Right atrium auricular region (tissue), 2 donors: ENCODE data around the gene NEGR1. TPM values are rescaled to one million over a fixed set of nuclear protein-coding genes. Genes with fewer than 3 reads are reported as not detected.

Experiments used
- DNase-seq: peaks from one replicate; pipeline ENCODE4 v3.0.0-alpha.2; 2019; ENCODE audit warnings: low spot score
- H3K27ac ChIP-seq, 2 donors: fragments of 200-600 bp; sonication (generic); 1 replicate in 1 of 2; 2 replicates in 1 of 2; pipeline ENCODE4 v1.5.1; 2016 to 2019
- H3K27me3 ChIP-seq, 2 donors: fragments of 200-600 bp; sonication (generic); one replicate each; pipeline versions ENCODE4 v1.5.1 to v1.6.0; 2017 to 2019
- H3K36me3 ChIP-seq: fragments of 200-600 bp; sonication (generic); one replicate; pipeline ENCODE4 v1.5.1; 2016
- H3K4me1 ChIP-seq, 2 donors: fragments of 200-600 bp; sonication (generic); one replicate each; pipeline versions ENCODE4 v1.5.1 to v1.6.0; 2017 to 2019
- H3K4me3 ChIP-seq, 2 donors: fragments of 200-600 bp; sonication (generic); 1 replicate in 1 of 2; 2 replicates in 1 of 2; pipeline ENCODE4 v1.5.1; 2017 to 2019; ENCODE audit warnings: mild to moderate bottlenecking in 1 of 2, moderate library complexity in 1 of 2
- H3K9me3 ChIP-seq, 2 donors: fragments of 200-600 bp; sonication (generic); one replicate each; pipeline ENCODE4 v1.5.1; 2019
- total RNA-seq, 2 donors: library from RNA; depleted of rRNA; stranded (reverse); fragments of >200 nt; gene quantifications; one replicate each; pipeline ENCODE4 v1.1.0, GENCODE V29; 2016
- TF ChIP-seq, protein P1 (sequence below), 2 donors: fragments of 200-600 bp; sonication (generic); IDR thresholded peaks; one replicate each; pipeline ENCODE4 v1.5.1; 2019; ENCODE audit warnings: antibody characterized with exemption in 2 of 2

Gene NEGR1
- total RNA-seq, 2 donors from 2014 or later, result 9.3 to 9.9 TPM

DNA sequence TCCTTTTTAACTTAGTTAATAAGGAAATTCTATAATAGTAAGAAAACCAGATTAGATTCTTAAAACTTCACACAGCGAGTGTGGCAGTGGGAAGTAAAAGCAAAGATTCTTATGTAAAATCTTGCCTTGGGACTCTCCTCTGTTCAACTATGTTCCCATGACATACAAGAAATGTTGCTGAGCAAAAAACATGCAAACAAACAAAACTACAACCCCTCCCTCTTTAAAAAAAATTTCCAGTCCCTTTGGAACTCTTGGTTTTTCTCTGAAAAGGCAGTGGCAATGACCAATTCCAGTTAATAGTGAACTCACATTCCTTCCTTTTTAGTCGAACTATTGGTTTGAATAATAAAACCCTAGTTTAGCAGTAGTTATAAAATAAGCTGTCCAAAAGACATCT, 748.4 kb downstream of the NEGR1 start:
- TF ChIP-seq, protein P1, sequence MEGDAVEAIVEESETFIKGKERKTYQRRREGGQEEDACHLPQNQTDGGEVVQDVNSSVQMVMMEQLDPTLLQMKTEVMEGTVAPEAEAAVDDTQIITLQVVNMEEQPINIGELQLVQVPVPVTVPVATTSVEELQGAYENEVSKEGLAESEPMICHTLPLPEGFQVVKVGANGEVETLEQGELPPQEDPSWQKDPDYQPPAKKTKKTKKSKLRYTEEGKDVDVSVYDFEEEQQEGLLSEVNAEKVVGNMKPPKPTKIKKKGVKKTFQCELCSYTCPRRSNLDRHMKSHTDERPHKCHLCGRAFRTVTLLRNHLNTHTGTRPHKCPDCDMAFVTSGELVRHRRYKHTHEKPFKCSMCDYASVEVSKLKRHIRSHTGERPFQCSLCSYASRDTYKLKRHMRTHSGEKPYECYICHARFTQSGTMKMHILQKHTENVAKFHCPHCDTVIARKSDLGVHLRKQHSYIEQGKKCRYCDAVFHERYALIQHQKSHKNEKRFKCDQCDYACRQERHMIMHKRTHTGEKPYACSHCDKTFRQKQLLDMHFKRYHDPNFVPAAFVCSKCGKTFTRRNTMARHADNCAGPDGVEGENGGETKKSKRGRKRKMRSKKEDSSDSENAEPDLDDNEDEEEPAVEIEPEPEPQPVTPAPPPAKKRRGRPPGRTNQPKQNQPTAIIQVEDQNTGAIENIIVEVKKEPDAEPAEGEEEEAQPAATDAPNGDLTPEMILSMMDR (IDR thresholded peaks at IDR 0.05), result no peak
- DNase-seq, result no peak
- H3K27ac ChIP-seq, result no peak overlapping the region
- H3K4me3 ChIP-seq, result no peak overlapping the region
- no peaks in the 10 kb centered on the region for H3K4me1 ChIP-seq
- H3K36me3 ChIP-seq, result no peaks in the 10 kb centered on the region
- no peaks in the 10 kb centered on the region for H3K27me3 ChIP-seq
- H3K9me3 ChIP-seq, result no peaks in the 10 kb centered on the region

DNA sequence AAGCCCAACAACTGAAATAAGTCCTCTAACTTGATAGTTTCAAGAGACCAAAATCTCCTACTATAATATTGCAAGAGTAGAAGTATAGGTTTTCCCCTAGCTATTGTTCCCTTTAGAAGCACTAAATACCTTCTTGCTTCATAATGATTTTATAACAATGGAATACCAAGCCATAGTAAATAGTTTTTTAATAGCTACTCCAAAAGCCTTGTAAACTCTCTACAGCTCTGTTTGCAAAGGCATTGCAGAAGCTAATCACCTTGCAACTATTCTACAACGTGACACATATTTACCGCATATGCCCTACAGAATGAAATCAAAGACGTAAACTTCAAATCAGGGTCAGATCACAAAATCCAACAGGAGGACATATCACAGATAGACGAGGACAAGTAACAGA, 750.0 kb downstream of the NEGR1 start:
- Histone ChIP-seq H3K4me3 (no peak overlapping the region), H3K9me3 (no peaks in the 10 kb centered on the region), H3K27ac (no peak overlapping the region), H3K36me3 (no peaks in the 10 kb centered on the region), H3K4me1 (no peaks in the 10 kb centered on the region), H3K27me3 (peaks cover 0 to 3% of the 10 kb centered on the region in 2 donors)
- TF ChIP-seq, protein P1 (IDR thresholded peaks at IDR 0.05), result no peak
- DNase-seq, result no peak

DNA sequence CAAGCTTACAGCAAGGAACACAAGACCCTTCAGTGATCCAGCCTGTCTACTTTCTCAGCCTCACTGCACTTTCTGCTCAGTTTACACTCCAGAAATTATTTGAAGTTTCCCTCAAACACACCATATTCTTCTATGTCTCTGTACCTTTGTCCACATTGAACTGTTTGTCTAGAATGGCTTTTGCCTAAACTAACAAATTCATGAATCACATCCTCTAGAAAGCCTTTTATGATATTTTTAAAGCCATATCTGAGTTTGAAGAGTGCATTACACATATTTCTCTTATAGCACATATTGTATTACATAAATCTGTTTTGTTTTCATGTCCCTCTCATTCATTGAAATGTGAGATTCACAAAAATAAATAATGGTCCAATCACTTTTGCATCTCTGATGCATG, 755.5 kb downstream of the NEGR1 start:
- H3K27ac ChIP-seq, result no peak overlapping the region
- H3K36me3 ChIP-seq, result no peaks in the 10 kb centered on the region
- no peak for DNase-seq
- TF ChIP-seq, protein P1 (IDR thresholded peaks at IDR 0.05), result no peak
- H3K4me3 ChIP-seq, result no peak overlapping the region
- no peaks in the 10 kb centered on the region for H3K9me3 ChIP-seq
- H3K27me3 ChIP-seq, result peaks cover 0 to 3% of the 10 kb centered on the region in 2 donors
- H3K4me1 ChIP-seq, result no peaks in the 10 kb centered on the region

DNA sequence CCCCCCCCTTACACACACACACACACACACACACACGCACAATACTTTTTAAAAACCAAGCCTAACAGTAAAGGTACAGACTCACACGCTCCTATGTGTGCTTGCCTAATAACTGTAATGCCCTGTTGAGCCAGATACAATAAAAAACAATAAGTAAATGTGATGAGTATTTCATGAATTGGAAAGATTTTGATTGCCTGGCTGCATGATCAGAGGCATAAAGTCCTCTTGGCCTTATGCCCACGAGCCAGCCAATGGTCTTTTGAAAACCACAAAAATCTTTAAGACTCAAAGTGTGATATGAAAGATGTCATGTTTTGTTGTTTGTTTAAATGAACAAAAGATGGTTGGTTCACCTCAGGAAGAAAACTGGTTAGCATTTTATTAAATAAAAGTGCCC, 759.6 kb downstream of the NEGR1 start:
- H3K27me3 ChIP-seq, result no peaks in the 10 kb centered on the region
- H3K9me3 ChIP-seq, result no peaks in the 10 kb centered on the region
- H3K27ac ChIP-seq, result no peak overlapping the region
- no peaks in the 10 kb centered on the region for H3K4me1 ChIP-seq
- DNase-seq, result no peak
- no peaks in the 10 kb centered on the region for H3K36me3 ChIP-seq
- no peak overlapping the region for H3K4me3 ChIP-seq
- TF ChIP-seq, protein P1 (IDR thresholded peaks at IDR 0.05), result no peak

DNA sequence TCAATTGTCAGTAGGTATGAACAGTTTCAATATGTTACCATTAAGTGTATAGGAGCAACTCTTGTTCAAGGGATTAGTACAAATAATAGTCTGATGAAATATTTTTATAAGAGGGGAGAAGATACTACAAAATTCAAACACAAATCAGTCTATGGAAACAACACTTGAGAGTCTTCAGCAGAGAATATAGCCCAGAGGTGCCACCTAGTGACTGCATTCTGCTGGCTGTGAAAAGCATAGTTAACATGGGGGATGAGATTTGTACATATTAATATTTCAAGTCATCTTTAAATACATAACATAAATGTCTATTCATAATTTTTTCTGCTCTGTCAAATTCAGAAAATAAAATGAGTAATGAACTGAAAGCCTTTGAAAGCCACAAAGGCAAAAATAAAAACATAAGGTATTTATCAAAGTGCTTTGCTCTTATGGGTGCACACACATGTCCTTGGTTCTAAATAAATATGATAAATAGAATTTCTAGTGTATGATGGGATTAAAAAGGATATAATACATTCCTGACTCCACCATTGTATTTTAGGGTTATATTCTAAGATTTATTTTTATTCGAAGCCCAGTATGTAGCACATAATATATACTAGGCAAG, 760.6 kb downstream of the NEGR1 start:
- no peak overlapping the region for H3K4me3 ChIP-seq
- TF ChIP-seq, protein P1 (IDR thresholded peaks at IDR 0.05), result peak; percentile 38 to 65
- no peak for DNase-seq
- no peaks in the 10 kb centered on the region for H3K36me3 ChIP-seq
- no peaks in the 10 kb centered on the region for H3K9me3 ChIP-seq
- H3K4me1 ChIP-seq, result no peaks in the 10 kb centered on the region
- no peak overlapping the region for H3K27ac ChIP-seq
- H3K27me3 ChIP-seq, result no peaks in the 10 kb centered on the region

DNA sequence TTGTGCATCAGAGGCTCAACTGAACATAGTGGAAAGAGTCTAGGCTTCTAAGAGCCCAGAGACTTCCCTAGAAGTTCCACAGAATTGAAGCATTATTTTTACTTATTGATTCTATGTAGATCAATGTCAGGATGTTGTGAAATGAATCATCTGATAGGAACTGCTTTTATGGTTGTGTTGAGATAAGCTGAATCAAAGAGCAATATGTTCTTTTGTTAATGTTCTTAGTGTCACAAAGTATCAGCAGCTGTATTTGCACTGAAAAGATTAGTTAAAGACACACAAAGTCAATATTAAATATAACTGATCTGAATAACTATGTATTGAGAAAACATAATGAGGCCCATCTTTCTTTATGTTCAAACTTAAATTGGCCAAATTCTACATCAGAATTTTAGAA, 770.8 kb downstream of the NEGR1 start:
- Histone ChIP-seq H3K4me3 (no peak overlapping the region), H3K27ac (no peak overlapping the region), H3K4me1 (no peaks in the 10 kb centered on the region), H3K9me3 (no peaks in the 10 kb centered on the region), H3K27me3 (no peaks in the 10 kb centered on the region), H3K36me3 (no peaks in the 10 kb centered on the region)
- TF ChIP-seq, protein P1 (IDR thresholded peaks at IDR 0.05), result no peak
- DNase-seq, result no peak
